Uterus (tissue), 4 donors: ENCODE results near the gene ZBTB14. TPM values are rescaled to one million over a fixed set of nuclear protein-coding genes. Genes with fewer than 3 reads are reported as not detected.
A peak's percentile ranks its signal among the peaks of the same experiment; 100 is the strongest.

ENCODE experiments used
- DNase-seq, 2 donors: peaks; one replicate each; pipeline ENCODE4 v3.0.0-alpha.2; 2019 to 2020
- H3K27ac ChIP-seq, 2 donors: fragments of 200-600 bp; sonication (generic); 1 replicate in 1 of 2; 2 replicates in 1 of 2; pipeline ENCODE4 v1.5.1; 2016 to 2018
- H3K27me3 ChIP-seq, 2 donors: fragments of 200-600 bp; sonication (generic); one replicate each; pipeline ENCODE4 v1.5.1; 2018 to 2019; ENCODE audit warnings: control low read depth in 1 of 2
- H3K36me3 ChIP-seq, 2 donors: fragments of 200-600 bp; sonication (generic); one replicate each; pipeline ENCODE4 v1.5.1; 2019; ENCODE audit warnings: control low read depth in 1 of 2
- H3K4me1 ChIP-seq, 2 donors: fragments of 200-600 bp; sonication (generic); one replicate each; pipeline ENCODE4 v1.5.1; 2018 to 2019; ENCODE audit warnings: control low read depth in 1 of 2
- H3K4me3 ChIP-seq, 2 donors: fragments of 200-600 bp; sonication (generic); 1 replicate in 1 of 2; 2 replicates in 1 of 2; pipeline ENCODE4 v1.5.1; 2018 to 2019; ENCODE audit warnings: mild to moderate bottlenecking in 1 of 2
- H3K9me3 ChIP-seq, 2 donors: fragments of 200-600 bp; sonication (generic); one replicate each; pipeline ENCODE4 v1.5.1; 2019; ENCODE audit warnings: control low read depth in 1 of 2
- POLR2A ChIP-seq, 2 donors: fragments of 450-650 bp; IDR thresholded peaks; one replicate each; pipeline ENCODE4 v1.6.1; 2016; ENCODE audit warnings: antibody characterized with exemption in 2 of 2, mild to moderate bottlenecking in 1 of 2, moderate library complexity in 1 of 2
- intact Hi-C: fragments of 100-400 bp; cut with DNase I; formaldehyde crosslinking; loops from one replicate; pipeline ENCODE4 v1.15.1; 2023; ENCODE audit warnings: low total_unique reads
- total RNA-seq, 4 donors: library from RNA; depleted of rRNA in 3 of 4; stranded (reverse); fragments of >200 nt in 3 of 4; gene quantifications; one replicate each; pipeline versions ENCODE4 v1.1.0 to v1.2.4, GENCODE V29; 2014 to 2023
- TF ChIP-seq, protein P1 (sequence below), 4 experiments: fragments of 200-600 bp in 2 of 4; fragments of 450-650 bp in 2 of 4; sonication (generic) in 2 of 4; IDR thresholded peaks; one replicate each; pipeline ENCODE4 v1.5.1; 2016 to 2019; ENCODE audit warnings: antibody characterized with exemption in 4 of 4, mild to moderate bottlenecking in 2 of 4, moderate library complexity in 1 of 4
- donor health status: DM: yes; HTN: yes; CAD: no.

Gene ZBTB14
- total RNA-seq, 4 donors from 2014 or later = 2.3 to 28.1 (median 20.9) TPM

DNA sequence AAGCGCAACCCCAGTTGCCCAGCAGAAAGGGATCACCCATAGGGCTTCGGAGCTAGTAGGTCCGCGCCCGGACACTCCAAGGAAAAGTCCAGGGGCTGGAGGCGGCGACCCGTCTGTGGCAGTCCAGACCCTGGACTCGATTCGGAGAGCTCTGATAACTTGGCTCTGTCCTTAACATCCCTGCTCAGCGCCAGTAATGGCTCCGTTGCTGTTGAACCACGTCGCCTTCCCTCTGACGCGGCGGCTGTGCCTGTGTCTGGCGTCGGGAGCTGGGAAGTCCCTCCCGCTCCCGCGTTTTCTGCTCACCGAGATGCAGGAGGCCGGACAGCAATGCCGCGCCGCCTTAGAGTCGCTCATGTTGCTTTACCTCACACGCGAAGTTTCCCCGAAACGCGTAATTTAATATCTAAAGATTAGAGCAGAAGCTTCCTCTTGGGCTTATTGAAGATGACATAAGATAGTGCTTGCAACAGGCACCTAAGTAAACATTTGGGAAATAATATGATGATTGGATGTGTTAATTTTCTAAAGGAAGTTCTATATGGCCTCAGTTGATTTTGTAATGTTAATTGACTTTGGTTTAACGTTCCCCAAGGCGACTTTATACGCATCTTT is 1.3 kb upstream of the ZBTB14 start:
- peak; percentile 74 to 78 for DNase-seq
- peak overlapping the region; percentile 97 to 100 for H3K27ac ChIP-seq
- H3K4me3 ChIP-seq = peak overlapping the region; percentile 33 to 99
- H3K27me3 ChIP-seq = no peaks in the 10 kb centered on the region
- no peaks in the 10 kb centered on the region for H3K9me3 ChIP-seq
- intact Hi-C loops = no loop called here
- TF ChIP-seq, protein P1, sequence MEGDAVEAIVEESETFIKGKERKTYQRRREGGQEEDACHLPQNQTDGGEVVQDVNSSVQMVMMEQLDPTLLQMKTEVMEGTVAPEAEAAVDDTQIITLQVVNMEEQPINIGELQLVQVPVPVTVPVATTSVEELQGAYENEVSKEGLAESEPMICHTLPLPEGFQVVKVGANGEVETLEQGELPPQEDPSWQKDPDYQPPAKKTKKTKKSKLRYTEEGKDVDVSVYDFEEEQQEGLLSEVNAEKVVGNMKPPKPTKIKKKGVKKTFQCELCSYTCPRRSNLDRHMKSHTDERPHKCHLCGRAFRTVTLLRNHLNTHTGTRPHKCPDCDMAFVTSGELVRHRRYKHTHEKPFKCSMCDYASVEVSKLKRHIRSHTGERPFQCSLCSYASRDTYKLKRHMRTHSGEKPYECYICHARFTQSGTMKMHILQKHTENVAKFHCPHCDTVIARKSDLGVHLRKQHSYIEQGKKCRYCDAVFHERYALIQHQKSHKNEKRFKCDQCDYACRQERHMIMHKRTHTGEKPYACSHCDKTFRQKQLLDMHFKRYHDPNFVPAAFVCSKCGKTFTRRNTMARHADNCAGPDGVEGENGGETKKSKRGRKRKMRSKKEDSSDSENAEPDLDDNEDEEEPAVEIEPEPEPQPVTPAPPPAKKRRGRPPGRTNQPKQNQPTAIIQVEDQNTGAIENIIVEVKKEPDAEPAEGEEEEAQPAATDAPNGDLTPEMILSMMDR (IDR thresholded peaks at IDR 0.05) = no peak
- no peak for TF ChIP-seq POLR2A (IDR thresholded peaks at IDR 0.05)
- no peaks in the 10 kb centered on the region for H3K4me1 ChIP-seq
- H3K36me3 ChIP-seq = no peaks in the 10 kb centered on the region

DNA sequence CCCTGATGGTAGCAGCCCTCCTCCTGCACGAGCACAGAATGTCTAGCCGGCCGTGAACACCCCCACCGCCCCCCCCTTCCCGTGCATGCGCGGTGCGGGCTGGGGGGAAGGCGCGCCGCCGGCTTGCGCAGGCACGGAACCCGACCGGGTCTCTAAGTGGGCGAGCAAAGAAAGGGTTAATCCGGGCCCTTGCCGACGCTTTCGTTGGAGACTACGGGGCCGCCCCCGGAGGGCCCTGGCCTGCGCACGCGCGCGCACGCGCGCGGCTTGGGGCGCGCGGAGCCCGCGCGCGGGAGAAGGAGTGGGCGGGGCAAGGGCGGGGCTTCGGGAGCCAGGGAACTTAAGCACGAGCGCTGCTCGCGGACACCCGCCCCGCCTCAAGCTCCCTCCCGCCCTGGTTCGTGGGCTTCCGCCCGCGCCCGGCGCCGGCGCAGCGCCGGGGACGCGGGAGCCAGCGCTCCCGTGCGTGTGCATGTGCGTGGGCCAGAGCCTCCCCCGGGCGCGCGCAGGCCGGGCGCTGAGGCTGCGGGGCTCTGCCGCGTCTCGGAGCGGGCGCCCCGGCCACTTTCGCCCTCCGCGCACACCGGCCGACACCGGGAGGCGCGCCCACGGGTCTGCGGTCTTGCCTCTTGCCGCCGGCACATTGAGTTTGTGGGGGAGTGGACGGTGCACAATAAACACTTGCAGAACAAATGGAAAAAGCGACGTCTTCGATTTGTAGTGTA is 617 bp upstream of the ZBTB14 start:
- peak; percentile 97 to 98 for DNase-seq
- Histone ChIP-seq H3K27ac (peak overlapping the region; percentile 97 to 100), H3K4me3 (peak overlapping the region; percentile 84 to 99), H3K36me3 (no peaks in the 10 kb centered on the region), H3K9me3 (no peaks in the 10 kb centered on the region), H3K27me3 (no peaks in the 10 kb centered on the region), H3K4me1 (no peaks in the 10 kb centered on the region)
- intact Hi-C loops = no loop called here
- TF ChIP-seq, protein P1 (IDR thresholded peaks at IDR 0.05) = no peak
- peak in 1 of 2 donors; percentile 55 for TF ChIP-seq POLR2A (IDR thresholded peaks at IDR 0.05)

DNA sequence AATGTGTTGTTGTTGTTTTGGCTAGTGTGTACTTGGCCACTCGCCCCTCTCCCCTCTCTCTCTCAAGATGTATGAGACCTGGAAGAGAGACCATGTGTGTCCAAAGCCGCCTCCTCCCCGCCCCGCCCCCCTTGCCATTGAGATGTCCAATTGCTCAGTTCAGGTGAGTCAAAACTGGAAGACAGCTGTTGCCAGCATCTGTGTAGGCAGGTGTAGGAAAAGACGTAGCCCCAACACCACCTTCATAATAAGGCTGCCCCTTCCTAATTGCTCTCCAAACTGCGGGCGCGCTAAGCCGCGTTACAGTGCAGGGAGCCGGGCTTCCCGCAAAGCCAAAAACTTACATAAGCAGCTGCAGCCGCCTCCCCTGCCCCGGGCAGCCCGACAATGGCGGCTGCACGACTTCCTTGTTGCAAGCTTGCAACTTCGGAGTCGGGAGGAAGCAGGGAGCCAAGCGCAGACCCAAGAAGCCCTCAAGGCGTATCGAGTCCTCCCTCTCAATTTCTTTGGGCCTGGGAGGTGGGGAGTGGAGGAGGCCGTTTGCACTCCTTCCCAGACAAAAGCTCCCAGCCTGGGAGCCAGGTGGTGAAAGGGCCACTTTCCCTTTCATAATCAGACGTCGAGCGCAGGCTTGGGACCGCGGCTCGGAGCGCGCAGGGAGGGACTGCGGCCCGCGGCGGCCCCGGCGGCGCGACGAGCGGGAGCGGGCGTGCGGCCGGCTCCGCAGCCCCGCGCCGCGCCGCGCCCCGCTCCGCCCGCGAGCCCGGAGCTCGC is 882 bp downstream of the ZBTB14 start:
- Histone ChIP-seq H3K36me3 (no peaks in the 10 kb centered on the region), H3K4me3 (peak overlapping the region; percentile 42 to 57), H3K27me3 (no peaks in the 10 kb centered on the region), H3K9me3 (no peaks in the 10 kb centered on the region), H3K27ac (peak overlapping the region; percentile 85 to 97), H3K4me1 (no peaks in the 10 kb centered on the region)
- intact Hi-C loops = no loop called here
- TF ChIP-seq POLR2A (IDR thresholded peaks at IDR 0.05) = no peak
- TF ChIP-seq, protein P1 (IDR thresholded peaks at IDR 0.05) = no peak
- peak; percentile 47 to 52 for DNase-seq

DNA sequence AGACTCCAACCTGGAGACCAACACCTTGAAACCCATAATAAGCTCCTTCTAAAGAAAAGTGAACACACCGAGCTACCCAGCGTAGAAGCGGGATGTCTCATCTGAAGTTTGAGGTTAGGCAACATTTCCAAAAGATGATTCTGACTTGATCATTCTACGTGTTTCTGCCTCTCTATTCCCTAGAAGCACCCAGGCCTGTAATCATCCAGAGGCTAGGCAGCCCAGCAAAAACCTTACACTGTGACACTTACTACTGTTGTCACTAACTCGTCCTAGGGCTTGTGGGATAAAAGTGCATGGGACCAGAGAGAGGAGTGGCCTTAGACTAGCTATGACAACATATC is 1.4 kb downstream of the ZBTB14 start:
- DNase-seq = no peak
- intact Hi-C loops = no loop called here
- Histone ChIP-seq H3K27me3 (no peaks in the 10 kb centered on the region), H3K9me3 (no peaks in the 10 kb centered on the region), H3K4me1 (no peaks in the 10 kb centered on the region), H3K27ac (peak overlapping the region; percentile 85 to 97), H3K4me3 (peak overlapping the region; percentile 42 to 57), H3K36me3 (no peaks in the 10 kb centered on the region)
- TF ChIP-seq, protein P1 (IDR thresholded peaks at IDR 0.05) = no peak
- no peak for TF ChIP-seq POLR2A (IDR thresholded peaks at IDR 0.05)

DNA sequence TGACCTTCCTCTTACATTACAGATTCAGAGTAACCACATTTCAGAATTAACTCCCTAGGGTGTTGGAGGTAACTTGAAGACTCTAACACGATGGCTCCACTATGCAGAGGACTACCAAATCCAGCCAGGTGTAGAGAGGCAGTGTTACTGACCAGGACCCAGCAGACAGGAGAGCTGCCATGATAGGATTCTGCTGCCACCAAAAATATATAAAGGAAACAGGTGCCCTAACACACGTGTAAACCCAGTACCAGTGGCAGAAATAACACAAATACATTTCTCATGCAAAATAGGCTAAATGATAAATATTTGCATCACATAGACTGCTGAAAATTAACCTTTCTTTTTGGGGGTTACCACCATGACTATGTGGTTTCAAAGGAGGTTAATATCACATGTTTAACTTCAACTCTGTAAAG is 7.0 kb downstream of the ZBTB14 start:
- Histone ChIP-seq H3K4me3 (no peak overlapping the region), H3K4me1 (no peaks in the 10 kb centered on the region), H3K27ac (no peak overlapping the region), H3K36me3 (no peaks in the 10 kb centered on the region), H3K27me3 (no peaks in the 10 kb centered on the region), H3K9me3 (no peaks in the 10 kb centered on the region)
- intact Hi-C loops = no loop called here
- no peak for DNase-seq
- TF ChIP-seq POLR2A (IDR thresholded peaks at IDR 0.05) = no peak
- TF ChIP-seq, protein P1 (IDR thresholded peaks at IDR 0.05) = no peak
